B cell (primary cell): ENCODE data around the gene SARS2. TPM values are rescaled to one million over a fixed set of nuclear protein-coding genes. Genes with fewer than 3 reads are reported as not detected.

Experiments used
- ATAC-seq: fragments of 200-7000 bp; cut with Tn5 transposase; one replicate; pipeline ENCODE4 v1.10.0; 2021; ENCODE audit warnings: low read depth, mild to moderate bottlenecking, moderate number of reproducible peaks, moderate library complexity
- CTCF ChIA-PET: fragments of 350-600 bp; sonication (Branson Sonifier 250); formaldehyde crosslinking; loops from one replicate; lab custom pipeline; 2021; ENCODE audit warnings: antibody characterized with exemption, inconsistent platforms; lab: Charles Lee
- POLR2A ChIA-PET: fragments of 350-600 bp; sonication (Branson Sonifier 250); formaldehyde crosslinking; loops from one replicate; lab custom pipeline; 2021; ENCODE audit warnings: antibody characterized with exemption; lab: Charles Lee
- DNase-seq: peaks from one replicate; pipeline ENCODE4 v3.0.0; 2013
- H2AFZ ChIP-seq: 2 replicates; pipeline ENCODE4 v1.6.1; 2012; ENCODE audit warnings: mild to moderate bottlenecking, low read depth, low read length; ENCODE audit not compliant: insufficient read depth, poor library complexity, severe bottlenecking
- H3K27ac ChIP-seq, 2 donors: 1 replicate in 1 of 2; 2 replicates in 1 of 2; pipeline ENCODE4 v1.5.1; 2012 to 2013; ENCODE audit warnings: low read length in 2 of 2, mild to moderate bottlenecking in 2 of 2, moderate library complexity in 1 of 2
- H3K27me3 ChIP-seq, 4 experiments: fragments of 200-600 bp in 1 of 4; sonication (generic) in 1 of 4; replicated peaks in 1 of 4; 1 replicate in 2 of 4; 2 replicates in 2 of 4; pipeline versions ENCODE4 v1.6.1 to v1.7.0; 2013 to 2016; ENCODE audit warnings: low read length in 3 of 4, mild to moderate bottlenecking in 2 of 4, mixed read lengths in 1 of 4, moderate library complexity in 1 of 4; ENCODE audit not compliant: insufficient read depth in 4 of 4, control insufficient read depth in 3 of 4; ENCODE audit errors: control extremely low read depth in 1 of 4
- H3K36me3 ChIP-seq, 2 experiments: replicated peaks in 1 of 2; 1 replicate in 1 of 2; 2 replicates in 1 of 2; pipeline versions ENCODE4 v1.6.1 to v1.7.1; 2013; ENCODE audit warnings: low read length in 1 of 2; ENCODE audit not compliant: insufficient read depth in 2 of 2, control insufficient read depth in 1 of 2; ENCODE audit errors: control extremely low read depth in 1 of 2, extremely low read depth in 1 of 2
- H3K4me1 ChIP-seq, 2 donors: fragments of 200-600 bp in 1 of 2; sonication (generic) in 1 of 2; 1 replicate in 1 of 2; 2 replicates in 1 of 2; pipeline versions ENCODE4 v1.5.1 to v1.6.1; 2013 to 2017; ENCODE audit warnings: low read length in 2 of 2; ENCODE audit not compliant: control insufficient read depth in 2 of 2, insufficient read depth in 2 of 2
- H3K4me2 ChIP-seq: replicated peaks from 2 replicates; pipeline ENCODE3; 2012; ENCODE audit warnings: mild to moderate bottlenecking, low read depth, low read length; ENCODE audit not compliant: poor library complexity, severe bottlenecking
- H3K4me3 ChIP-seq, 5 experiments: fragments of 200-600 bp in 1 of 5; sonication (generic) in 1 of 5; 1 replicate in 3 of 5; 2 replicates in 2 of 5; pipeline versions ENCODE4 v1.5.1 to v1.7.0; 2011 to 2016; ENCODE audit warnings: low read length in 4 of 5, mild to moderate bottlenecking in 4 of 5, low read depth in 2 of 5, control low read depth in 1 of 5, moderate library complexity in 1 of 5; ENCODE audit not compliant: insufficient read depth in 1 of 5; ENCODE audit errors: control extremely low read depth in 1 of 5, extremely low read depth in 1 of 5
- H3K79me2 ChIP-seq: fragments of 200-600 bp; sonication (generic); one replicate; pipeline ENCODE4 v1.6.0; 2016; ENCODE audit warnings: low read length; ENCODE audit not compliant: control insufficient read depth, insufficient read depth
- H3K9ac ChIP-seq: fragments of 200-600 bp; sonication (generic); 2 replicates; pipeline ENCODE4 v1.6.1; 2017; ENCODE audit warnings: mild to moderate bottlenecking, low read length, moderate library complexity
- H3K9me3 ChIP-seq, 3 donors: one replicate each; pipeline versions ENCODE4 v1.6.1 to v1.7.1; 2013; ENCODE audit warnings: low read length in 2 of 3; ENCODE audit not compliant: control insufficient read depth in 2 of 3, insufficient read depth in 1 of 3; ENCODE audit errors: control extremely low read depth in 1 of 3
- H4K20me1 ChIP-seq: 2 replicates; pipeline ENCODE4 v1.6.0; 2012; ENCODE audit warnings: mild to moderate bottlenecking, low read length; ENCODE audit not compliant: insufficient read depth, control insufficient read depth, poor library complexity, severe bottlenecking
- H3K27ac Mint-ChIP-seq: one replicate; pipeline ENCODE4 v1.8.0; 2021; ENCODE audit warnings: mixed read lengths
- H3K27me3 Mint-ChIP-seq: one replicate; pipeline ENCODE4 v1.8.0; 2021; ENCODE audit warnings: mixed read lengths
- H3K4me1 Mint-ChIP-seq: one replicate; pipeline ENCODE4 v1.8.0; 2021; ENCODE audit warnings: mixed read lengths
- H3K4me3 Mint-ChIP-seq: one replicate; pipeline ENCODE4 v1.8.0; 2021; ENCODE audit warnings: mixed read lengths
- H3K9me3 Mint-ChIP-seq: one replicate; pipeline ENCODE4 v1.8.0; 2022; ENCODE audit warnings: mixed read lengths; ENCODE audit not compliant: insufficient read depth
- EZH2 ChIP-seq: IDR thresholded peaks from 2 replicates; pipeline ENCODE4 v1.6.1; 2012; ENCODE audit warnings: borderline replicate concordance, low read depth, mild to moderate bottlenecking, moderate library complexity, low read length; ENCODE audit not compliant: insufficient read depth, poor library complexity, severe bottlenecking
- WGBS: methylation state at CpG from one replicate; pipeline ENCODE4 v1.1.5; 2013; ENCODE audit warnings: missing lambda C conversion rate; ENCODE audit not compliant: insufficient coverage; 5-methylcytosine and 5-hydroxymethylcytosine counted together
- intact Hi-C: fragments of 100-400 bp; cut with micrococcal nuclease; formaldehyde crosslinking; loops from one replicate; pipeline ENCODE4 v1.10.0; 2022
- polyA plus RNA-seq: library from polyadenylated mRNA; depleted of rRNA; stranded (reverse); fragments of >200 nt; gene quantifications from 2 replicates; pipeline ENCODE4 v1.2.3, GENCODE V29; 2012
- total RNA-seq, 2 donors: library from RNA; stranded (reverse); fragments of 120-200 nt in 1 of 2; gene quantifications; 1 replicate in 1 of 2; 2 replicates in 1 of 2; pipeline versions ENCODE4 v1.2.3 to v1.2.4, GENCODE V29; 2013 to 2022
- TF ChIP-seq, protein P1 (sequence below): fragments of 200-600 bp; IDR thresholded peaks from one replicate; pipeline ENCODE4 v1.8.0; 2022; ENCODE audit warnings: antibody characterized with exemption, mild to moderate bottlenecking

Gene SARS2
- total and polyA plus RNA-seq, 2 donors (not counting 1 experiment from before 2014, with no cell fraction given) = 38.1 to 65.9 TPM

DNA sequence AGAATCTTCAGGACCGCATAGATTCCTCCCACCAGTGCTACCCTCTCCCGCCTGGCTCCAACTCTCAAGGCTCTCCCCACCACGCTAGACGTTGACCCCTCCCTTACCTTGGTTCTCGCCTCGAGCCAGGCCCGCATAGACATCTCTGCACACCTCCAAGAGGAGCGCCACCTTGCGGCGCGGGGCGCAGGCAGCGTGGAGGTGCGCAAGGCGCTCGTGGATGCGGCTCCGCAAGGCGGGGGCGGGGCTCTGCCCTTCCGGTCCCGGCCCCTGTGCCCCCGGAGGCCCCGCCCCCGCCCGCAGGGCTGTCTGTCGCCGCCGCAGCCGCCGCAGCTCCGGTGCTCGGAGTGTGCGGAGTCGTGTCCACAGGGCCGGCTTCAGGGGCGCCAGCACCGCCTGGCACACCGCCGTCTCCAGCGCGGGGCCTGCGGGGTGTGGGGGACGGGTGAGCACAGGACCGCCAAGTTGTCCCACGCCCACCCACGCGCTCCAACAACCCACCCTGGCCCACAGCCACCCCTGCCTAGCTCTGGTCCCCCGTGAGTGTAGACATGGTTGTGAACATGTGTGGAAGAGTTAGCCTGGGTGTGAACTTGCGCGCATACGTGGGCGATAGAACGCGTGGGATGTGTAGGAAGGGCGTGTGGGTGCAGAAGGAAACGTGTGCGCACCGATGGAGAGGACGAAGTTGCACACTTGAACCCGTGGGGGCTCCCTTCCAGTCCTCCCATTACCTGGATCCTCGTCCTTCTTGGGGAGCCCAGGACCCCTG, 60.5 kb downstream of the SARS2 start:
- Mint-ChIP-seq H3K27ac (peak overlapping the region; percentile 92), H3K4me3 (peak overlapping the region; percentile 95)
- WGBS = 19% methylated on average over 47 of the region's 62 CpGs

More for the DNA sequence above, 60.5 kb downstream of the SARS2 start:
- Histone ChIP-seq H3K79me2 (peaks cover 20% of the 10 kb centered on the region), H3K4me1 (peaks cover 40 to 53% of the 10 kb centered on the region in 2 donors), H3K36me3 (peaks cover 0 to 7% of the 10 kb centered on the region in 2 experiments), H3K27ac (peak overlapping the region; percentile 72 to 76), H3K27me3 (no peaks in the 10 kb centered on the region), H3K4me2 (peak overlapping the region; percentile 99), H3K9me3 (peaks cover 0 to 6% (median 0%) of the 10 kb centered on the region in 3 donors), H2AFZ (peak overlapping the region; percentile 80), H4K20me1 (no peaks in the 10 kb centered on the region), H3K4me3 (peak overlapping the region; percentile 70 to 97 (median 86)), H3K9ac (peak overlapping the region; percentile 91)
- Mint-ChIP-seq H3K4me1 (peaks cover 54% of the 10 kb centered on the region), H3K27me3 (no peaks in the 10 kb centered on the region), H3K9me3 (no peaks in the 10 kb centered on the region)
- peak; percentile 97 for DNase-seq
- peak; percentile 87 for ATAC-seq
- intact Hi-C loops = loop anchor here (1.0 to 10.0 kb wide), 9 partner anchors 8 to 535 kb away; partner anchors contain the start of genes ECH1, FAM98C, MRPS12 and NFKBIB
- POLR2A ChIA-PET = interaction anchor here (0.6 to 10.3 kb wide), 14 partner anchors 8 to 135 kb away, joined by 3 to 237 read pairs (median 4); partner anchors contain the start of genes ECH1, HNRNPL, MRPS12 and RINL
- CTCF ChIA-PET = interaction anchor here (0.7 to 4.2 kb wide), 21 partner anchors 8 to 251 kb away, joined by 3 to 42 read pairs (median 9); partner anchors contain the start of genes ECH1, EIF3K, MRPS12 and NFKBIB
- TF ChIP-seq, protein P1, sequence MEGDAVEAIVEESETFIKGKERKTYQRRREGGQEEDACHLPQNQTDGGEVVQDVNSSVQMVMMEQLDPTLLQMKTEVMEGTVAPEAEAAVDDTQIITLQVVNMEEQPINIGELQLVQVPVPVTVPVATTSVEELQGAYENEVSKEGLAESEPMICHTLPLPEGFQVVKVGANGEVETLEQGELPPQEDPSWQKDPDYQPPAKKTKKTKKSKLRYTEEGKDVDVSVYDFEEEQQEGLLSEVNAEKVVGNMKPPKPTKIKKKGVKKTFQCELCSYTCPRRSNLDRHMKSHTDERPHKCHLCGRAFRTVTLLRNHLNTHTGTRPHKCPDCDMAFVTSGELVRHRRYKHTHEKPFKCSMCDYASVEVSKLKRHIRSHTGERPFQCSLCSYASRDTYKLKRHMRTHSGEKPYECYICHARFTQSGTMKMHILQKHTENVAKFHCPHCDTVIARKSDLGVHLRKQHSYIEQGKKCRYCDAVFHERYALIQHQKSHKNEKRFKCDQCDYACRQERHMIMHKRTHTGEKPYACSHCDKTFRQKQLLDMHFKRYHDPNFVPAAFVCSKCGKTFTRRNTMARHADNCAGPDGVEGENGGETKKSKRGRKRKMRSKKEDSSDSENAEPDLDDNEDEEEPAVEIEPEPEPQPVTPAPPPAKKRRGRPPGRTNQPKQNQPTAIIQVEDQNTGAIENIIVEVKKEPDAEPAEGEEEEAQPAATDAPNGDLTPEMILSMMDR = peak; percentile 86
- no peak for TF ChIP-seq EZH2
